HG02884 (cell line): Measurements from ENCODE around the gene MAP1LC3B.

Source experiments
- ATAC-seq: cut with Tn5 transposase; IDR thresholded peaks from one replicate; pipeline ENCODE4 v1.9.1; 2021; ENCODE audit warnings: mild to moderate bottlenecking, moderate library complexity; ENCODE audit not compliant: unreplicated experiment

MAP1LC3B gene

DNA sequence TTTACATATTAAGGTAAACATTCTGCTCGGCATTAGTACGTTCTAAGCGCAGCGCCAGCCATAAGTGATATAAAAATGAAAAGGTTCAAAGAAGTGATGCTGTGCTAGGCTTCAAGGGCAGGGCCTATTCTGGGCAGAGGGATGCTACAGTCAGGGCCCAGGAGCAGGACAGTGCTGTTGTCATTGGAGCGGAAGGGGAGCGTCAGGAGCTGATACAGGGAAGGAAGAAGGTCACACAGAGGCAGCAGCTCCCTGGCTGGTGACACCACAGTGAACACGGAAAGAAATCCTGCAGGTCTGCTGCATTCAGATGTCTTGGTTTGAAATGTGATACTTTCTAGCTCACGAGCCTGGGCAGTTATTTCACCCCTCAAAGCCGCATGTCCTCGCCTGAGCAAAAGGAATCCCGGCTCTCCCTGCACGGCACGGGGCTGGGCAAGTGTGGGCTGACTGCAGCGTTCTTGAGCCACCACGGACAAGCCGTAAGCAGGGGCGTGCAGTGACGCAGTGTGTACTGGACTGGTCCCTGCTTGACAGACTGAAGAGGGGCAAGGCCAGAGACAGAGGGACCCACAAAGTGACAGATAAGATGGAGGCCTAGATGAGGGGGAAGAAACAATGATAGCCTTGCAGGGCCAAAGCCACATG lies 59.6 kb downstream of the MAP1LC3B start:
- ATAC-seq, result no peak

GRCh38 chr16:87453326-87453725 lies 61.2 kb downstream of the MAP1LC3B start:
- ATAC-seq, result no peak
